HG03457 (cell line): Measurements from ENCODE around the gene TMBIM4.

Experiments
- ATAC-seq: cut with Tn5 transposase; IDR thresholded peaks from one replicate; pipeline ENCODE4 v1.9.1; 2021; ENCODE audit warnings: moderate number of reproducible peaks; ENCODE audit not compliant: unreplicated experiment

Gene TMBIM4

GRCh38 chr12:66103016-66103913, 66.5 kb downstream of the TMBIM4 start:
- ATAC-seq: no peak

GRCh38 chr12:66092559-66093269, 77.1 kb downstream of the TMBIM4 start:
- ATAC-seq: no peak

- no peak for ATAC-seq
Measured at GRCh38 chr12:66090157-66090556, 79.6 kb downstream of the TMBIM4 start.

GRCh38 chr12:66087365-66087943, 82.3 kb downstream of the TMBIM4 start:
- ATAC-seq: peak; percentile 72

GRCh38 chr12:66085998-66086397, 83.8 kb downstream of the TMBIM4 start:
- ATAC-seq: no peak
